ENCODE data around the gene GABPB1.

GABPB1 gene

DNA sequence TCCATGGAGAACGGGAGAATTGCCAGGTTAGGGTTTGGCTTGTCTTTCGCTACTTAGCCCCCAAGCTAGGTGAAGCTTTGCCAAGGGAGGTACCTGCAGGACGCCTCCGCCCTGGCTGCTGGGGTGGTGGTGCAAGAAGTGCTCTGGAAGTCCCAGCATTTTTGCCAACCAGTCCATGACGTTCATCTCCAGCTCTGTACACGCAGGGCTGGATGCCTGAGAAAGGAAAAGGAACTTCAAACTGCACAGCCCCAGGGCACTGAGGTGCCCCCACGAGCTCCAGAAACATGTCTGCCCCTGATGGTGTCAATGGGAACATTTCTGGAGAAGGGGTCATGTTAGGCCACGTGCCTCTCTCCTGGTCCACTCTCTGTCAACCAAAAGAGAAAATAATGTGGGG, 97.7 kb downstream of the GABPB1 start:
- no peaks in the 10 kb centered on the region for H3K9me3 ChIP-seq (ENCODE audit: insufficient read depth, low read length)
- H3K27ac ChIP-seq (ENCODE audit: low read length) = no peak overlapping the region
- H3K27me3 ChIP-seq (ENCODE audit: low read depth, low read length) = peaks cover 8% of the 10 kb centered on the region; the same call in 1 of the 2 replicates
- no peak overlapping the region for H3K4me3 ChIP-seq (ENCODE audit: low read length)
- H3K79me2 ChIP-seq (ENCODE audit: low read length) = no peaks in the 10 kb centered on the region
- H2AFZ ChIP-seq (ENCODE audit: low read depth, low read length) = no peak overlapping the region
- no peak overlapping the region for H3K4me2 ChIP-seq (ENCODE audit: low read length)
- H3K9ac ChIP-seq (ENCODE audit: low read length) = no peak overlapping the region
- H4K20me1 ChIP-seq (ENCODE audit: insufficient read depth, low read length) = no peaks in the 10 kb centered on the region
- TF ChIP-seq EZH2phosphoT487 (IDR thresholded peaks at IDR 0.05; ENCODE audit: low read depth) = no peak
- TF ChIP-seq CTCF (IDR thresholded peaks at IDR 0.05; ENCODE audit: low read depth, low read length) = no peak
- no peaks in the 10 kb centered on the region for H3K36me3 ChIP-seq (replicated peaks; ENCODE audit: low read depth, low read length)
- H3K4me1 ChIP-seq (ENCODE audit: low read length) = 0 out of 2 replicates have a peak, but pooled peaks cover 2% of the 10 kb centered on the region

DNA sequence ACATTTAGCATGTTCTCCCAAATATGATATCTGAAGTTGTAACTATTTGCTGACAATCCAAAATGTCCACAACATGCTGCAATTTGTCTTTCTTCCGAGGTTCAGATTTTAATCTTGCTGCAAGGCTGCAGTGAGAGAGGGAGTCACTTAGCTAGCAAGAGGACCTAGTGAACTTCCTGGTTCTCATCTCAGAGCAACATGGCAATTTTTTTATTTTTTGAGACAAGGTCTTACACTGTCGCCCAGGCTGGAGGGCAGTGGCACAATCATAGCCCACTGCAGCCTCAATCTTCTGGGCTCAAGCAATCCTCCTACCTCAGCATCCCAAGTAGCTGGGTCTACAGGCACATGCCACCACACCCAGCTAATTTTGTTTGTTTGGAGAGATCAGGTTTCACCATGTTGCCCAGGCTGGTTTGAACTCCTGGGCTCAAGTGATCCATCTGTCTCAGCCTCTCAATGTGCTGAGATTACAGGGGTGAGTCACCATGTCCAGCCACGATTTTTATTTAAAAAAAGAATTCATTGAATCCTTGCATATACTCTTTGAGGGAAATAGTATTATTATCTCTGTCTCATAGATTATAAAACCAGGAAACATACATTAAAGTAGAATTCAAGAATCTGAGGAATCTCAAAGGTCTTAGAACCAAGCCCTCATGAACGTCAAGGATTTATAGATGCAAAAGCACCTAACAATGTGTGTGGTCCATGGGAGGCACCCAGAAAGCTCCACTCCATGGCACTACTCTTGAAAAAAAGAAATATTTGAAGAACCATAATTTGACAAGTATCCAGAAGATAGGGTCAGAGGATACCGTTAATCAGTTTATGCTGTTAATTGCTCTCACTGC, 98.6 kb downstream of the GABPB1 start:
- H2AFZ ChIP-seq (ENCODE audit: low read depth, low read length) = no peak overlapping the region
- H3K36me3 ChIP-seq (replicated peaks; ENCODE audit: low read depth, low read length) = no peaks in the 10 kb centered on the region
- no peaks in the 10 kb centered on the region for H3K79me2 ChIP-seq (ENCODE audit: low read length)
- H3K4me3 ChIP-seq (ENCODE audit: low read length) = no peak overlapping the region
- no peaks in the 10 kb centered on the region for H4K20me1 ChIP-seq (ENCODE audit: insufficient read depth, low read length)
- no peak for TF ChIP-seq EZH2phosphoT487 (IDR thresholded peaks at IDR 0.05; ENCODE audit: low read depth)
- no peak for TF ChIP-seq CTCF (IDR thresholded peaks at IDR 0.05; ENCODE audit: low read depth, low read length)
- no peak overlapping the region for H3K9ac ChIP-seq (ENCODE audit: low read length)
- 0 out of 2 replicates have a peak, but pooled peaks cover 2% of the 10 kb centered on the region for H3K4me1 ChIP-seq (ENCODE audit: low read length)
- peaks cover 8% of the 10 kb centered on the region; the same call in 1 of the 2 replicates for H3K27me3 ChIP-seq (ENCODE audit: low read depth, low read length)
- no peak overlapping the region for H3K4me2 ChIP-seq (ENCODE audit: low read length)
- no peaks in the 10 kb centered on the region for H3K9me3 ChIP-seq (ENCODE audit: insufficient read depth, low read length)
- H3K27ac ChIP-seq (ENCODE audit: low read length) = no peak overlapping the region

- Histone ChIP-seq H3K4me3 (ENCODE audit: low read length) (no peak overlapping the region), H3K9me3 (ENCODE audit: insufficient read depth, low read length) (no peaks in the 10 kb centered on the region), H3K9ac (ENCODE audit: low read length) (no peak overlapping the region), H3K36me3 (replicated peaks; ENCODE audit: low read depth, low read length) (no peaks in the 10 kb centered on the region), H3K27me3 (ENCODE audit: low read depth, low read length) (peaks cover 22% of the 10 kb centered on the region; the same call in 1 of the 2 replicates), H3K4me1 (ENCODE audit: low read length) (no peaks in the 10 kb centered on the region; the same call in 1 of the 2 replicates), H3K4me2 (ENCODE audit: low read length) (no peak overlapping the region), H3K27ac (ENCODE audit: low read length) (no peak overlapping the region), H4K20me1 (ENCODE audit: insufficient read depth, low read length) (no peaks in the 10 kb centered on the region), H3K79me2 (ENCODE audit: low read length) (no peaks in the 10 kb centered on the region), H2AFZ (ENCODE audit: low read depth, low read length) (no peak overlapping the region)
- TF ChIP-seq CTCF (IDR thresholded peaks at IDR 0.05; ENCODE audit: low read depth, low read length) = no peak
- TF ChIP-seq EZH2phosphoT487 (IDR thresholded peaks at IDR 0.05; ENCODE audit: low read depth) = no peak
These were observed 102.4 kb downstream of the GABPB1 start for GRCh38 chr15:50252556-50252955.

- Histone ChIP-seq H3K4me1 (ENCODE audit: low read length) (no peaks in the 10 kb centered on the region; the same call in 1 of the 2 replicates), H3K9ac (ENCODE audit: low read length) (no peak overlapping the region), H3K27me3 (ENCODE audit: low read depth, low read length) (peaks cover 19% of the 10 kb centered on the region; the same call in 1 of the 2 replicates), H3K9me3 (ENCODE audit: insufficient read depth, low read length) (no peaks in the 10 kb centered on the region), H3K27ac (ENCODE audit: low read length) (no peak overlapping the region), H3K36me3 (replicated peaks; ENCODE audit: low read depth, low read length) (no peaks in the 10 kb centered on the region), H3K4me2 (ENCODE audit: low read length) (no peak overlapping the region), H4K20me1 (ENCODE audit: insufficient read depth, low read length) (no peaks in the 10 kb centered on the region), H3K4me3 (ENCODE audit: low read length) (no peak overlapping the region), H3K79me2 (ENCODE audit: low read length) (no peaks in the 10 kb centered on the region), H2AFZ (ENCODE audit: low read depth, low read length) (no peak overlapping the region)
- TF ChIP-seq CTCF (IDR thresholded peaks at IDR 0.05; ENCODE audit: low read depth, low read length) (no peak), EZH2phosphoT487 (IDR thresholded peaks at IDR 0.05; ENCODE audit: low read depth) (no peak)
These were observed 103.3 kb downstream of the GABPB1 start for GRCh38 chr15:50251638-50252182.

All from OCI-LY3 (cell line).